A549 (cell line): ENCODE measurements around the gene MRPL47. TPM values are rescaled to one million over a fixed set of nuclear protein-coding genes. Genes with fewer than 3 reads are reported as not detected.

Experiments used
- ATAC-seq, 2 experiments: fragments of 200-7000 bp in 1 of 2; fragments of >200 bp in 1 of 2; cut with Nextera tagmentation in 1 of 2; cut with Tn5 transposase in 1 of 2; 3 replicates each; pipeline versions ENCODE4 v1.8.0 to v1.9.1; 2018 to 2020; ENCODE audit warnings: mild to moderate bottlenecking in 1 of 2, moderate library complexity in 1 of 2
- CTCF ChIA-PET: fragments of 300-600 bp; sonication (Branson Sonifier 250); formaldehyde crosslinking; extraction: SDS; loops from one replicate; lab custom pipeline; 2021; ENCODE audit warnings: antibody characterized with exemption, inconsistent platforms; lab: Yijun Ruan, JAX
- POLR2A ChIA-PET: fragments of 350-600 bp; formaldehyde crosslinking; extraction: SDS; loops from one replicate; lab custom pipeline; 2021; ENCODE audit warnings: antibody characterized with exemption, inconsistent platforms; lab: Yijun Ruan, JAX
- DNase-seq, 2 experiments: peaks; one replicate each; pipeline versions ENCODE4 v3.0.0 to v3.0.0-alpha.2; 2011 to 2016; ENCODE audit warnings: low read depth in 1 of 2, low spot score in 1 of 2
- FAIRE-seq: peaks from 2 replicates; lab custom pipeline; 2011; peaks lifted over from hg19 to GRCh38; lab: Jason Lieb, UNC
- H3K27ac ChIP-seq, 2 experiments: fragments of >200 bp; sonication (Bioruptor Twin); formaldehyde crosslinking; 3 replicates each; pipeline ENCODE4 v1.5.1; 2016 to 2017
- H3K4me1 ChIP-seq: fragments of >200 bp; sonication (Bioruptor Twin); formaldehyde crosslinking; 3 replicates; pipeline ENCODE4 v1.6.1; 2016
- H3K4me2 ChIP-seq: fragments of >200 bp; sonication (Bioruptor Twin); formaldehyde crosslinking; 3 replicates; pipeline ENCODE4 v1.6.1; 2016
- H3K4me3 ChIP-seq: fragments of >200 bp; sonication (Bioruptor Twin); formaldehyde crosslinking; 3 replicates; pipeline ENCODE4 v1.5.1; 2016
- H3K9me3 ChIP-seq: fragments of >200 bp; sonication (Bioruptor Twin); formaldehyde crosslinking; 3 replicates; pipeline ENCODE4 v1.6.1; 2016
- BCL3 ChIP-seq: fragments of >200 bp; sonication (Bioruptor Twin); formaldehyde crosslinking; IDR thresholded peaks from 3 replicates; pipeline ENCODE4 v1.6.1; 2016
- BHLHE40 ChIP-seq: IDR thresholded peaks from 2 replicates; pipeline ENCODE4 v1.6.1; 2012; ENCODE audit warnings: low read depth, low read length, inconsistent platforms
- CBX2 ChIP-seq: fragments of 200-600 bp; sonication (generic); IDR thresholded peaks from 2 replicates; pipeline ENCODE4 v1.6.1; 2016; ENCODE audit warnings: low read depth, mild to moderate bottlenecking, borderline replicate concordance
- CEBPB ChIP-seq, 2 experiments: fragments of >200 bp in 1 of 2; sonication (Bioruptor Twin) in 1 of 2; formaldehyde crosslinking in 1 of 2; IDR thresholded peaks; 2 replicates each; pipeline ENCODE4 v1.6.1; 2012 to 2016
- CHD2 ChIP-seq: fragments of 150-350 bp; IDR thresholded peaks from 2 replicates; pipeline ENCODE4 v1.6.1; 2014; ENCODE audit warnings: low read length; ENCODE audit not compliant: partially characterized antibody
- CHD4 ChIP-seq: fragments of 200-600 bp; sonication (generic); IDR thresholded peaks from 2 replicates; pipeline ENCODE4 v1.6.1; 2016; ENCODE audit warnings: antibody characterized with exemption, mild to moderate bottlenecking, borderline replicate concordance
- ESRRA ChIP-seq: fragments of 150-350 bp; IDR thresholded peaks from 2 replicates; pipeline ENCODE4 v1.6.1; 2014; ENCODE audit warnings: mild to moderate bottlenecking, low read length, borderline replicate concordance
- FOSB ChIP-seq: fragments of 250-450 bp; sonication (Bioruptor Pico); IDR thresholded peaks from 2 replicates; pipeline ENCODE4 v1.5.0; 2020; ENCODE audit warnings: mild to moderate bottlenecking, moderate library complexity
- FOSL2 ChIP-seq, 2 experiments: fragments of 450-650 bp in 1 of 2; fragments of >200 bp in 1 of 2; sonication (Bioruptor Twin) in 1 of 2; formaldehyde crosslinking; IDR thresholded peaks; 2 replicates each; pipeline versions ENCODE4 v1.5.0 to v1.6.1; 2016 to 2020; ENCODE audit warnings: mild to moderate bottlenecking in 1 of 2, moderate library complexity in 1 of 2
- GATA3 ChIP-seq: IDR thresholded peaks from 2 replicates; pipeline ENCODE4 v1.6.1; 2012; ENCODE audit warnings: borderline replicate concordance
- HES2 ChIP-seq: fragments of >200 bp; sonication (Bioruptor Twin); formaldehyde crosslinking; IDR thresholded peaks from 2 replicates; pipeline ENCODE4 v1.6.1; 2016
- HOXA7 ChIP-seq: fragments of 250-450 bp; sonication (Bioruptor Pico); IDR thresholded peaks from 2 replicates; pipeline ENCODE4 v1.5.0; 2020; ENCODE audit warnings: mild to moderate bottlenecking, moderate library complexity
- HOXB13 ChIP-seq: fragments of 250-450 bp; sonication (Bioruptor Pico); IDR thresholded peaks from 2 replicates; pipeline ENCODE4 v1.5.0; 2020; ENCODE audit warnings: low read depth, mild to moderate bottlenecking, moderate library complexity
- HOXB5 ChIP-seq: fragments of 250-450 bp; sonication (Bioruptor Pico); IDR thresholded peaks from 2 replicates; pipeline ENCODE4 v1.5.0; 2020; ENCODE audit warnings: mild to moderate bottlenecking, moderate library complexity
- JUN ChIP-seq, 2 experiments: fragments of >200 bp; sonication (Bioruptor Twin); formaldehyde crosslinking; IDR thresholded peaks; 2 replicates in 1 of 2; 3 replicates in 1 of 2; pipeline ENCODE4 v1.6.1; 2016 to 2017
- KDM1A ChIP-seq: fragments of 200-600 bp; sonication (generic); IDR thresholded peaks from 2 replicates; pipeline ENCODE4 v1.6.1; 2016; ENCODE audit warnings: low read depth, mild to moderate bottlenecking
- MAZ ChIP-seq: fragments of 150-350 bp; IDR thresholded peaks from 2 replicates; pipeline ENCODE4 v1.6.1; 2014; ENCODE audit warnings: antibody characterized with exemption, low read depth, low read length, borderline replicate concordance
- MYC ChIP-seq: IDR thresholded peaks from 2 replicates; pipeline ENCODE4 v1.6.1; 2012; ENCODE audit warnings: mild to moderate bottlenecking, inconsistent platforms, low read length, improper control_type of control experiment, borderline replicate concordance
- PBX3 ChIP-seq: IDR thresholded peaks from 2 replicates; pipeline ENCODE4 v1.6.1; 2012
- POLR2AphosphoS2 ChIP-seq: conservative IDR thresholded peaks from 2 replicates; pipeline ENCODE4 v1.6.1; 2012; ENCODE audit warnings: low read length, improper control_type of control experiment, inconsistent platforms
- RARB ChIP-seq: fragments of 250-450 bp; sonication (Bioruptor Pico); IDR thresholded peaks from 2 replicates; pipeline ENCODE4 v1.8.0; 2021; ENCODE audit warnings: mild to moderate bottlenecking, moderate library complexity
- RCOR1 ChIP-seq: fragments of 150-350 bp; IDR thresholded peaks from 2 replicates; pipeline ENCODE4 v1.6.1; 2014; ENCODE audit warnings: antibody characterized with exemption, low read length, low read depth
- REST ChIP-seq: fragments of 200-600 bp; sonication (generic); IDR thresholded peaks from 2 replicates; pipeline ENCODE4 v1.6.1; 2016; ENCODE audit warnings: antibody characterized with exemption, mild to moderate bottlenecking, moderate library complexity
- RNF2 ChIP-seq: fragments of 200-600 bp; sonication (generic); IDR thresholded peaks from 2 replicates; pipeline ENCODE4 v1.6.1; 2016; ENCODE audit warnings: low read depth, mild to moderate bottlenecking, antibody characterized with exemption, moderate library complexity, borderline replicate concordance
- ZSCAN20 ChIP-seq: fragments of 250-450 bp; sonication (Bioruptor Pico); IDR thresholded peaks from 2 replicates; pipeline ENCODE4 v1.8.0; 2022; ENCODE audit warnings: mild to moderate bottlenecking, moderate library complexity
- WGBS: methylation state at CpG from one replicate; pipeline ENCODE4 v1.1.6; 2017; ENCODE audit errors: missing lambda C conversion rate; 5-methylcytosine and 5-hydroxymethylcytosine counted together
- polyA plus RNA-seq, 4 experiments: library from polyadenylated mRNA; depleted of rRNA in 3 of 4; stranded (reverse); fragments of >200 nt; fragmentation: RNase III in 1 of 4; extraction: RNeasy Plus Mini Kit Qiagen cat#74134 plus additional on column Dnase treatment in 1 of 4; gene quantifications; 2 replicates in 3 of 4; 3 replicates in 1 of 4; pipeline ENCODE4 v1.2.3, GENCODE V29; 2011 to 2017

The MRPL47 gene
- polyA plus RNA-seq, 2 of the 4 experiments (the other 2 are of a cell fraction), result 49.2 to 79.8 TPM

DNA sequence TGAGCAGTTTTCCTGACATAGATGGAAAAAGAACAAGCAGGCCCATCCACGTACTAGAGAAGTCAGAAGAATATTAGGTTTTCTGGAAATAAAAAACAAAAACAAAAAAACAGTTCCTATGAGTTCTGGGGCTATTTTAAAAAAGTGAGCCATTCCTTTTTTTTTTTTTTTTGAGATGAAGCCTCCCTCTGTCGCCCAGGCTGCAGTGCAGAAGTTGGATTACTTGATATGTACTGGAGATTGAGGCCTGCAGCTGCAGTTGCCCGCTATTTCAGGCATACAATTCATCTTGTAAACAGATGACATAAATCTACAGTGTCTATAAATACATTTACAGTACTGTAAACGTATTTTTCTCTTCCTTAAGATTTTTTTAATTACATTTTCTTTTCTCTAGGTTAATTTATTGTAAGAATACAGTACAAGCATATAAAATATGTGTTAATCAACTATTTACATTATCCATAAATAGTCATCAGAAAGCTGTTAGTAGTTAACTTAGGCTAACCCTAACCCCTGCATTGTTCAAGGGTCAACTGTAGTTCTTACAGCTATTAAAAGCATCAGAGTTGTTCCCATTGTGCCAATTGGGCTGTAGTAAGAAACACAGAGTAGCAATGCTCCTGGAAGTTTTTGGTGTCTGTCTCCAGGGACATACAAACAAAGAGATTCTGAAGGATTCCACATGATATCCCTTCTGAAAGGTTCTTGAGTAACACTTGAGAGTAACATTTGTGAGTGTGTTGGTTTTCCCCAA lies 52.9 kb downstream of the MRPL47 start:
- WGBS, result 44% methylated on average over 4 of the region's 4 CpGs
- ATAC-seq, result no peak

GRCh38 chr3:179546814-179547241 lies 57.6 kb downstream of the MRPL47 start:
- ATAC-seq (no peak), FAIRE-seq (no peak), DNase-seq (no peak)
- no peaks in the 10 kb centered on the region for H3K9me3 ChIP-seq
- H3K4me3 ChIP-seq, result no peak overlapping the region
- H3K4me1 ChIP-seq, result no peaks in the 10 kb centered on the region
- no peak for TF ChIP-seq MYC
- TF ChIP-seq HES2, result no peak
- no peak for TF ChIP-seq HOXB5
- TF ChIP-seq HOXB13 (CRISPR knock-in tag), result no peak
- TF ChIP-seq PBX3, result no peak
- TF ChIP-seq ESRRA, result no peak
- TF ChIP-seq POLR2AphosphoS2, result no peak
- no peak for TF ChIP-seq CHD4
- TF ChIP-seq BCL3, result no peak
- no peak for TF ChIP-seq KDM1A
- TF ChIP-seq CHD2, result no peak
- TF ChIP-seq MAZ, result no peak
- ChIA-PET POLR2A (no interaction called here), CTCF (interaction anchor here (0.7 to 1.3 kb wide), 2 partner anchors 11 to 28 kb away, joined by 4 read pairs; no protein-coding TSS in a partner anchor)
- no CpG with 5 or more reads among the region's 2 CpGs for WGBS
- no peak overlapping the region for H3K4me2 ChIP-seq
- no peak overlapping the region for H3K27ac ChIP-seq

More for the DNA sequence above, 52.9 kb downstream of the MRPL47 start:
- H3K4me3 ChIP-seq, result no peak overlapping the region
- no peaks in the 10 kb centered on the region for H3K9me3 ChIP-seq
- ChIA-PET POLR2A (no interaction called here), CTCF (no interaction called here)
- H3K4me1 ChIP-seq, result no peaks in the 10 kb centered on the region
- no peak for FAIRE-seq
- H3K4me2 ChIP-seq, result no peak overlapping the region
- H3K27ac ChIP-seq, result no peak overlapping the region
- no peak for TF ChIP-seq REST
- no peak for TF ChIP-seq ZSCAN20 (CRISPR knock-in tag)
- no peak for TF ChIP-seq HOXA7 (CRISPR knock-in tag)
- TF ChIP-seq RCOR1, result no peak
- TF ChIP-seq CEBPB (IDR thresholded peaks at IDR 0.05), result no peak
- TF ChIP-seq FOSB, result no peak
- no peak for TF ChIP-seq CHD4
- TF ChIP-seq GATA3, result no peak
- TF ChIP-seq BHLHE40, result no peak
- TF ChIP-seq MYC, result no peak
- TF ChIP-seq RNF2, result no peak
- TF ChIP-seq RARB (CRISPR knock-in tag), result no peak
- no peak for TF ChIP-seq CBX2
- TF ChIP-seq JUN (IDR thresholded peaks at IDR 0.05), result no peak
- no peak for TF ChIP-seq BCL3
- TF ChIP-seq FOSL2 (IDR thresholded peaks at IDR 0.05), result no peak
- TF ChIP-seq FOSL2 (CRISPR knock-in tag; IDR thresholded peaks at IDR 0.05), result no peak
- DNase-seq, result no peak
